Measurements from ENCODE around the gene GAL3ST2. TPM values are rescaled to one million over a fixed set of nuclear protein-coding genes. Genes with fewer than 3 reads are reported as not detected.

The GAL3ST2 gene
- polyA plus RNA-seq, 1 donor from 2014 or later = not detected

- Histone ChIP-seq H3F3A (ENCODE audit: insufficient read depth, low read length, poor library complexity, severe bottlenecking) (no peaks in the 10 kb centered on the region), H3K36me3 (ENCODE audit: insufficient read depth, low read length) (no peaks in the 10 kb centered on the region), H3K79me2 (replicated peaks; ENCODE audit: insufficient read depth, low read length) (no peaks in the 10 kb centered on the region), H3K9me3 (ENCODE audit: low read length) (no peaks in the 10 kb centered on the region), H2AFZ (ENCODE audit: low read depth, low read length) (no peak overlapping the region), H3K9ac (ENCODE audit: low read length) (no peak overlapping the region), H4K20me1 (ENCODE audit: insufficient read depth) (no peaks in the 10 kb centered on the region), H3K27ac (ENCODE audit: low read length) (no peak overlapping the region), H3K4me2 (ENCODE audit: low read length) (no peak overlapping the region), H3K4me3 (ENCODE audit: low read length) (no peak overlapping the region), H3K27me3 (ENCODE audit: insufficient read depth, low read depth, low read length) (no peaks in the 10 kb centered on the region), H3K9me2 (ENCODE audit: insufficient read depth, low read length) (no peaks in the 10 kb centered on the region)
- TF ChIP-seq, protein P1, sequence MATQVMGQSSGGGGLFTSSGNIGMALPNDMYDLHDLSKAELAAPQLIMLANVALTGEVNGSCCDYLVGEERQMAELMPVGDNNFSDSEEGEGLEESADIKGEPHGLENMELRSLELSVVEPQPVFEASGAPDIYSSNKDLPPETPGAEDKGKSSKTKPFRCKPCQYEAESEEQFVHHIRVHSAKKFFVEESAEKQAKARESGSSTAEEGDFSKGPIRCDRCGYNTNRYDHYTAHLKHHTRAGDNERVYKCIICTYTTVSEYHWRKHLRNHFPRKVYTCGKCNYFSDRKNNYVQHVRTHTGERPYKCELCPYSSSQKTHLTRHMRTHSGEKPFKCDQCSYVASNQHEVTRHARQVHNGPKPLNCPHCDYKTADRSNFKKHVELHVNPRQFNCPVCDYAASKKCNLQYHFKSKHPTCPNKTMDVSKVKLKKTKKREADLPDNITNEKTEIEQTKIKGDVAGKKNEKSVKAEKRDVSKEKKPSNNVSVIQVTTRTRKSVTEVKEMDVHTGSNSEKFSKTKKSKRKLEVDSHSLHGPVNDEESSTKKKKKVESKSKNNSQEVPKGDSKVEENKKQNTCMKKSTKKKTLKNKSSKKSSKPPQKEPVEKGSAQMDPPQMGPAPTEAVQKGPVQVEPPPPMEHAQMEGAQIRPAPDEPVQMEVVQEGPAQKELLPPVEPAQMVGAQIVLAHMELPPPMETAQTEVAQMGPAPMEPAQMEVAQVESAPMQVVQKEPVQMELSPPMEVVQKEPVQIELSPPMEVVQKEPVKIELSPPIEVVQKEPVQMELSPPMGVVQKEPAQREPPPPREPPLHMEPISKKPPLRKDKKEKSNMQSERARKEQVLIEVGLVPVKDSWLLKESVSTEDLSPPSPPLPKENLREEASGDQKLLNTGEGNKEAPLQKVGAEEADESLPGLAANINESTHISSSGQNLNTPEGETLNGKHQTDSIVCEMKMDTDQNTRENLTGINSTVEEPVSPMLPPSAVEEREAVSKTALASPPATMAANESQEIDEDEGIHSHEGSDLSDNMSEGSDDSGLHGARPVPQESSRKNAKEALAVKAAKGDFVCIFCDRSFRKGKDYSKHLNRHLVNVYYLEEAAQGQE (IDR thresholded peaks at IDR 0.05; ENCODE audit: borderline replicate concordance) = no peak
- TF ChIP-seq RAD21 (conservative IDR thresholded peaks at IDR 0.05) (no peak), CTCF (IDR thresholded peaks at IDR 0.05; ENCODE audit: poor library complexity, severe bottlenecking) (no peak), TAF1 (IDR thresholded peaks at IDR 0.05; ENCODE audit: low read depth) (no peak), MXI1 (conservative IDR thresholded peaks at IDR 0.05; ENCODE audit: poor library complexity, severe bottlenecking) (no peak), EZH2 (IDR thresholded peaks at IDR 0.05; ENCODE audit: borderline replicate concordance, insufficient read depth, low read length, poor library complexity, severe bottlenecking) (no peak), EP300 (conservative IDR thresholded peaks at IDR 0.05; ENCODE audit: poor library complexity, severe bottlenecking) (no peak), SMC3 (conservative IDR thresholded peaks at IDR 0.05; ENCODE audit: poor library complexity) (no peak), POLR2AphosphoS5 (IDR thresholded peaks at IDR 0.05) (no peak)
These were observed 2.9 kb upstream of the GAL3ST2 start for GRCh38 chr2:241773511-241774418.

DNA sequence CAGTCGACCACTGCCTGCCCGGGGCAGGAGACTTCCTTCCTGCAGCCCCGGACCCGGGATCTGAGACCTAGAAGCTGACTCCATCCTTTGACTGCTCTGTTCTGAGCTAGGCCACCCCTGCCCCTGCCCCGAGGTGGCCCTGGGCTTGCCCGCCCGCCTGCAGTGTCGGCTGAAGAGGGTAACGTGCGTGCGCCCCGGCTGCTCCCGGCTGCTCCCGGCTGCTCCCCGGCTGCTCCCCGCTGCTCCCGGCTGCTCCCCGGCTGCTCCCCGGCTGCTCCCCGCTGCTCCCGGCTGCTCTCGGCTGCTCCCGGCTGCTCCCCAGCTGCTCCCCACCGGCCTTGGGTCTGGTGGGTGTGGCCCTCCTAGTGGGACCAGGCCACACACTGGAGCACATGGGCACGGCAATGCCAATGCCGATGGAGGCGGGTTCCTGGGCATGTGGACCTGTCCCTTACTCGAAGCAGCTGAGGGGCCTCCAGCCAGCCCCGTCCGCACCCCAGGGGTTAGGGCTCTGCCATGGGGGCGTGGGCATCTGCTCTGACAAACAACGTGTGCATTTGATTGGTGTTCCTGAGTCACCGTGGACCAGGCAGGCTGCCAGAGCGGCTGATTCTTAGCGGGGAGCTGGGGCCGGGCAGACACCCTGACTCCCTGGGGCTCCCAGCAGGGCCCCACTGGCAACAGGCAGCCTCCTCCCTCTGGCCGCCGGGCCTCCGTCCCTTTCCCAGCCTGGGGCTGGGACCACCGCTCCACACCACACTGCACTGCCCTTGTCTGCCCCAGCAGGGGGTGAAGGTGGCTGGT is 2.0 kb upstream of the GAL3ST2 start:
- H3F3A ChIP-seq (ENCODE audit: insufficient read depth, low read length, poor library complexity, severe bottlenecking) = no peaks in the 10 kb centered on the region
- no peaks in the 10 kb centered on the region for H3K9me3 ChIP-seq (ENCODE audit: low read length)
- H3K4me3 ChIP-seq (ENCODE audit: low read length) = no peak overlapping the region
- no peaks in the 10 kb centered on the region for H4K20me1 ChIP-seq (ENCODE audit: insufficient read depth)
- no peaks in the 10 kb centered on the region for H3K9me2 ChIP-seq (ENCODE audit: insufficient read depth, low read length)
- H3K27me3 ChIP-seq (ENCODE audit: insufficient read depth, low read depth, low read length) = no peaks in the 10 kb centered on the region
- no peak overlapping the region for H3K27ac ChIP-seq (ENCODE audit: low read length)
- no peak overlapping the region for H3K4me2 ChIP-seq (ENCODE audit: low read length)
- H3K36me3 ChIP-seq (ENCODE audit: insufficient read depth, low read length) = no peaks in the 10 kb centered on the region
- no peak for TF ChIP-seq EP300 (conservative IDR thresholded peaks at IDR 0.05; ENCODE audit: poor library complexity, severe bottlenecking)
- TF ChIP-seq POLR2AphosphoS5 (IDR thresholded peaks at IDR 0.05) = no peak
- TF ChIP-seq, protein P1 (IDR thresholded peaks at IDR 0.05; ENCODE audit: borderline replicate concordance) = no peak
- TF ChIP-seq SMC3 (conservative IDR thresholded peaks at IDR 0.05; ENCODE audit: poor library complexity) = no peak
- no peak for TF ChIP-seq MXI1 (conservative IDR thresholded peaks at IDR 0.05; ENCODE audit: poor library complexity, severe bottlenecking)
- TF ChIP-seq EZH2 (IDR thresholded peaks at IDR 0.05; ENCODE audit: borderline replicate concordance, insufficient read depth, low read length, poor library complexity, severe bottlenecking) = no peak
- TF ChIP-seq RAD21 (conservative IDR thresholded peaks at IDR 0.05) = no peak
- TF ChIP-seq TAF1 (IDR thresholded peaks at IDR 0.05; ENCODE audit: low read depth) = no peak
- no peak for TF ChIP-seq CTCF (IDR thresholded peaks at IDR 0.05; ENCODE audit: poor library complexity, severe bottlenecking)
- no peak overlapping the region for H2AFZ ChIP-seq (ENCODE audit: low read depth, low read length)
- no peak overlapping the region for H3K9ac ChIP-seq (ENCODE audit: low read length)
- H3K79me2 ChIP-seq (replicated peaks; ENCODE audit: insufficient read depth, low read length) = no peaks in the 10 kb centered on the region

Data from neural cell (in vitro differentiated cells).